ENCODE data around the gene CREG1. TPM values are rescaled to one million over a fixed set of nuclear protein-coding genes. Genes with fewer than 3 reads are reported as not detected.

Gene CREG1
- total RNA-seq, 4 donors from 2014 or later, result 154 to 191 (median 164) TPM

- no peaks in the 10 kb centered on the region for H3K9me3 ChIP-seq
- no peaks in the 10 kb centered on the region for H3K4me1 ChIP-seq
- DNase-seq (ENCODE audit: low spot score in 2 of 2), result no peak
- peak overlapping the region in 1 of 4 donors; percentile 30 for H3K27ac ChIP-seq
- H3K27me3 ChIP-seq, result no peaks in the 10 kb centered on the region
- no peaks in the 10 kb centered on the region for H3K36me3 ChIP-seq
- WGBS, 2 donors, result 88 to 91% methylated on average over 9 of the region's 9 CpGs
- no peak for TF ChIP-seq EP300 (IDR thresholded peaks at IDR 0.05)
- TF ChIP-seq CTCF (IDR thresholded peaks at IDR 0.05), result no peak
- no peak for TF ChIP-seq POLR2A (IDR thresholded peaks at IDR 0.05)
- no peak overlapping the region for H3K4me3 ChIP-seq
These were observed 39.3 kb downstream of the CREG1 start for GRCh38 chr1:167514288-167514687.

GRCh38 chr1:167512046-167512654 is 41.4 kb downstream of the CREG1 start:
- Histone ChIP-seq H3K9me3 (no peaks in the 10 kb centered on the region), H3K4me3 (no peak overlapping the region), H3K27me3 (no peaks in the 10 kb centered on the region), H3K4me1 (no peaks in the 10 kb centered on the region), H3K36me3 (no peaks in the 10 kb centered on the region), H3K27ac (no peak overlapping the region)
- DNase-seq (ENCODE audit: low spot score in 2 of 2), result no peak
- 30 to 38% methylated on average over 7 of the region's 7 CpGs for WGBS, 2 donors
- no peak for TF ChIP-seq EP300 (IDR thresholded peaks at IDR 0.05)
- TF ChIP-seq CTCF (IDR thresholded peaks at IDR 0.05), result no peak
- TF ChIP-seq POLR2A (IDR thresholded peaks at IDR 0.05), result no peak

- no peak for DNase-seq (ENCODE audit: low spot score in 2 of 2)
- TF ChIP-seq EP300 (IDR thresholded peaks at IDR 0.05), result no peak
- no peak for TF ChIP-seq POLR2A (IDR thresholded peaks at IDR 0.05)
- no peak for TF ChIP-seq CTCF (IDR thresholded peaks at IDR 0.05)
- Histone ChIP-seq H3K27ac (no peak overlapping the region), H3K4me1 (no peaks in the 10 kb centered on the region), H3K36me3 (no peaks in the 10 kb centered on the region), H3K9me3 (no peaks in the 10 kb centered on the region), H3K27me3 (no peaks in the 10 kb centered on the region), H3K4me3 (no peak overlapping the region)
- 84 to 85% methylated on average over 11 of the region's 11 CpGs for WGBS, 2 donors
These were observed 42.1 kb downstream of the CREG1 start for GRCh38 chr1:167511374-167511986.

GRCh38 chr1:167510881-167511280 is 42.7 kb downstream of the CREG1 start:
- no peak for DNase-seq (ENCODE audit: low spot score in 2 of 2)
- Histone ChIP-seq H3K4me3 (no peak overlapping the region), H3K27me3 (no peaks in the 10 kb centered on the region), H3K36me3 (no peaks in the 10 kb centered on the region), H3K27ac (no peak overlapping the region), H3K4me1 (no peaks in the 10 kb centered on the region), H3K9me3 (no peaks in the 10 kb centered on the region)
- 87 to 94% methylated on average over 4 of the region's 4 CpGs for WGBS, 2 donors
- TF ChIP-seq CTCF (IDR thresholded peaks at IDR 0.05) (no peak), EP300 (IDR thresholded peaks at IDR 0.05) (no peak), POLR2A (IDR thresholded peaks at IDR 0.05) (no peak)

- no peak for DNase-seq (ENCODE audit: low spot score in 2 of 2)
- Histone ChIP-seq H3K9me3 (no peaks in the 10 kb centered on the region), H3K27me3 (no peaks in the 10 kb centered on the region), H3K27ac (no peak overlapping the region), H3K4me1 (no peaks in the 10 kb centered on the region), H3K4me3 (no peak overlapping the region), H3K36me3 (no peaks in the 10 kb centered on the region)
- WGBS, 2 donors, result 88 to 89% methylated on average over 3 of the region's 3 CpGs
- TF ChIP-seq EP300 (IDR thresholded peaks at IDR 0.05), result no peak
- no peak for TF ChIP-seq POLR2A (IDR thresholded peaks at IDR 0.05)
- no peak for TF ChIP-seq CTCF (IDR thresholded peaks at IDR 0.05)
These were observed 43.3 kb downstream of the CREG1 start for GRCh38 chr1:167510244-167510643.
